Epidermal melanocyte (primary cell): Measurements from ENCODE around the gene MYOF.
"Not testable (repeated sequence)": the region's sequence is repeated elsewhere in the genome, so short reads cannot be mapped to it uniquely, and the experiment has no call there.

ENCODE experiments used
- DNase-seq: peaks from one replicate; pipeline ENCODE4 v3.0.0; 2011; ENCODE audit warnings: low spot score; ENCODE audit not compliant: insufficient read length

MYOF gene

DNA sequence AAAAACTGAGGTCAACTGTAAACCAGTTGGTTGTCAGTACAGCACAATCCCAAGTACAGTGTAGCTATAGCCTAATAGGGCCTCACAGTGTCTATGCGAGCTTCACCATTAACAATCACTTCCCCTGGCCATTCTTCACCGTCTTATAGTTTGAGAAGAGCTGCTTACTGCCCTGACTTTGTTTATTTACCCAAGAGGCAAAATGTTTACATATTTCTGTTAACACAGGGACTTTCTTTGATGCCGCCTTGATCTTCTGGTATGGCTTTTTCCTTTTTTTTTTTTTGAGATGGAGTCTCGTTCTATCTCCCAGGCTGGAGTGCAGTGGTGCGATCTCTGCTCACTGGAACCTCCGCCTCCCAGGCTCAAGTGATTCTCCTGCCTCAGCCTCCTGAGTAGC is 3.3 kb downstream of the MYOF start:
- no peak for DNase-seq

GRCh38 chr10:93476756-93477155 is 5.4 kb downstream of the MYOF start:
- no peak for DNase-seq

GRCh38 chr10:93475871-93476270 is 6.3 kb downstream of the MYOF start:
- no peak for DNase-seq

DNA sequence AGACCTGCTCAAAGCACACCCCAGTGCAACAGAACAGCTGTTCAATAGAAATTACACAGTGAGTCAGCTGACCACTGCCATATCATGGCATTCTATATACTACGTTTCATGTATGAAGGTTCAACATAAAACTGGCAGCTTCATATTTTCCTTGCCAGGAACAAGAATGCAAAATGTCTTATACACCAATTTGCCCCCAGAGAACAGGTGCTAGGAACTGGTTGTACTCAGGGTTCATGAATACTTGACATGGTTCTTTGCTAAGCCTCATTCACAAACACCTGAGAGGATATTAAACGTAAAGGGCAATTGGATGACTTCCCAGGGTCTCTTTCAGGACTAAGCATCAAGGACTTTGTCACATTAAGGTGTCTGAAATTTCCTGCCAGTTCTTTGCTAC is 6.9 kb downstream of the MYOF start:
- DNase-seq = no peak

DNA sequence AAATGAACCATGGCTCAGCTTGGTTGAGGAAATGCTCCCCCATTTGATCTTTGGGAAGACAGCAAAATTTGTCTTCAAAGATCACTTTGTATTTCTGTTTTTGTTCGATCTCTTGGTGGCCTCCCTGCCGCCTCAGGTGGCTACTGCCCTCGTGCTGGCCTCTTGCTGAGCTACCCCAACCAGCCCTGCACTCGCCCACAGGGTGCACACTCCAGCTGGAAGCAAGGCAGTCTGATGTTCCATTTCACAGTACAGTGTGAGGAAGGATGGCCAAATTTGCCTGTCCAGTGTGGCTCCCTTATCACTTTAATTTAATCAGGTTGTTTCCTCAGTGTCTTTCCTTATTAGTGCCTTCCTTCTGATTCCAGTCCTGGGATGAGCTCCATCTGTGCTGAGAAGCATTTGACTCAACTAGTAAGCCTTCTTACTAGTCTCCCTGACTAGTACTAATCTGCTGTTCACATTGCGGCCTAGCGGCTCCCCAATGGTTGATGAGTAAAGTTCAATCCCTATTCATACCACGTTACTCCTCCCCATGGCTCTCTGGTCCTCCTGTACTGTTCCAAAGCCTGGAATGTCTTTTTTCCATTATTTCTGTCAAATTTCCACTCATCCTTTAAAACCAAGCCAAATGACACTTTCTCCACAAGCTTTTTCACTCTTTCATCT is 8.2 kb downstream of the MYOF start:
- DNase-seq = no peak

GRCh38 chr10:93473161-93473560 is 9.0 kb downstream of the MYOF start:
- no peak for DNase-seq

GRCh38 chr10:93471110-93471651 is 11.0 kb downstream of the MYOF start:
- DNase-seq = no peak

- no peak for DNase-seq
Observed at GRCh38 chr10:93469454-93469853, 12.7 kb downstream of the MYOF start.

GRCh38 chr10:93468461-93469213 is 13.5 kb downstream of the MYOF start:
- no peak for DNase-seq

GRCh38 chr10:93467635-93468034 is 14.5 kb downstream of the MYOF start:
- not testable (repeated sequence) for DNase-seq

- peak; percentile 88 for DNase-seq
Observed at GRCh38 chr10:93465806-93466675, 16.1 kb downstream of the MYOF start.

GRCh38 chr10:93464776-93465388 is 17.3 kb downstream of the MYOF start:
- DNase-seq = no peak

DNA sequence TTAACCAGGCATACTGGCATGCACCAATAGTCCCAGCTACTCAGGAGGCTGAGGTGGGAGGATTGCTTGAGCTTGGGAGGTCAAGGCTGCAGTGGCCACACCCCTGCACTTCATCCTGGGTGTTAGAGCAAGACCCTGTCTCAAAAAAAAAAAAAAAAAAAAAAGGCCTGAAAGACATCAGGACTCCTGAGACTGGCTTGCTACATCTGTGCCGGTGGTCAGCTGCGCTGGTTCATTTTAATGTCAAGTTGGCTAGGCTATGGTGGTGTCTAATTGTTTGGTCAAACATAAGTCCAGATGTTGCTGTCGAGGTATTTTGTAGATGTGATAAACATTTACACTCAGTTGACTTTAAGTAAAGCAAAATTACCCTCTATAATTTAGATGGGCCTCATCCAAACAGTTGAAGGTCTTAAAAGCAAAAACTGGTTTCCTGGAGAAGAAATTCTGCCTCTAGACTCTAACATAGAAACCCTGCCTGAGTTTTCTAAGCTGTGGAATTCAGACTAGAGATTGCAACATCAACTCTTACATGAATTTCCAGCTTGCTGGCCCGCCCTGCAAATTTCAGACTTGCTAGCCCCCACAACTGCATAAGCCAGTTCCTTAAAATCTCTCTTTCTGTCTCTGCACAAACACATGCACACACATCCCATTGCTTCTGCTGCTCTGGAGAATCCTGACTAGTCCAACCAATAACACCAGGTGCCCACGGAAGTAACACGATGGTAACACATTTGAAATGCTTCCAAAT is 18.2 kb downstream of the MYOF start:
- no peak for DNase-seq

- DNase-seq = no peak
Observed at GRCh38 chr10:93462881-93463280, 19.3 kb downstream of the MYOF start.

GRCh38 chr10:93462371-93462770 is 19.8 kb downstream of the MYOF start:
- DNase-seq = no peak

DNA sequence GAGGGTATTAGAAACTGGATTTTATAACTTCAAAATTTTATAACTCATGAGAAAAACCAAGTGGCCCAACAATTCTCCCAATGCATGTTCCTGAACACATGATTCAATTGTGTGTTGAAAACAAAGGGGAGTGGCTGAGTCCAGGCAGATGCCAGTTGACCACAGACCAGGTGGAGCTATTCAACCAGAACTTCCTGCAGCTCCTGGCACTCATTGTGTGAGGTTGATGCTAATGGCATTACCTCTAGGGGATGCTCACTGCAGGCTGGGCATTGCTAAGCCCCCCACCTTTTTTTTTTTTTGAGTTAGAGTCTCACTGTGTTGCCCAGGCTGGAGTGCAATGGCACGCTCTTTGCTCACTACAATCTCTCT is 20.3 kb downstream of the MYOF start:
- no peak for DNase-seq

DNA sequence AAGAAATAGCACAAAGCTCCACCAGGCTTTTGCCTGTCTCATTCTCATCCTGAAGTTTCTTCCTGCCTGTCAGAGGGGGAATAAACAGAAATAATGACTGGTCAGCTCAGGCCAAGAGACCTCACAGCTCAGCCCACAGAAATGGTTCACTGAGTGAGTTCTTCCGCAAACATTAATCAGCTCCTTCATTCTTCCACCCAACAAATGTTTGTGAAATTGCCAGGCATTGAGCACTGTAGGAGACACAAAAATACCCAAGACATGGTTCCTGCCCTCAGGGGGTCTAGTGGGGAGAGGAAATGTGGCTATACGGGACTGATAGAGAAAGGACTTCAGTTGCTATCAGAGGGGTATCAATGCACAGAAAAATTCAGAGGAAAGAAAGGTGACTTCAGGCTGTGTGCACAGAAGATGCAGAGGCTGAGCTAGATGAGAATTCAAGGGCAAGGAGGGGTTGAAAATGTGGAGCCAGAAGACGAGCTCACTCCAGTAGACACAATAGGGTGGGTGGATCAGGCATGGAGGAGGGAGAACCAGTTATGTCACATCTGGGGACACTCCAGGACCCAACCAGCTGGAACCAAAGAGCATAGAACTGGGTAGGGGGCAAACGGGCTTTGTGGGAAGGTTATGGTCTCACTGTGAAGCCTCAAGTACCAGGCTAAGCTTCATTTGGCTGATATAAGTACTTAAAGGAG is 20.9 kb downstream of the MYOF start:
- no peak for DNase-seq

DNA sequence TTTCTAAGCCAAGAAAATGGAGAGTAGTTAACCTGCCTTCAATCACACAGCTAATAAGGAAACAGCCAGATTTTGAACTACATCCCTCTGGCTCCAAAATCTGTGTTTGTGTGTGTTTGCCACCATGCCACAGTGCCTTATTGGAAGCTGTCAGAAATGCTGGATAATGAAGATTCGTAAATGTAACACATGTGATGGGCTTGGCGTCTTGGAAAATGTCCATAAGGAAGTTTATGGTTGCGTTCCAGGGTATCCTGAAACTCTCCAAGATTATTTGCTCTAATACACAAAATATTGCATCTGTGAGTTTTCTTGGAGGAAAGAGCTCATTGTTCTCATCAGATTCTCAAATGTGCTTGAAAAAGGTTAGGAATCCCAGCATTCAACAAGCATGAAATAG is 22.7 kb downstream of the MYOF start:
- DNase-seq = no peak

GRCh38 chr10:93458821-93459257 is 23.3 kb downstream of the MYOF start:
- DNase-seq = peak; percentile 81

DNA sequence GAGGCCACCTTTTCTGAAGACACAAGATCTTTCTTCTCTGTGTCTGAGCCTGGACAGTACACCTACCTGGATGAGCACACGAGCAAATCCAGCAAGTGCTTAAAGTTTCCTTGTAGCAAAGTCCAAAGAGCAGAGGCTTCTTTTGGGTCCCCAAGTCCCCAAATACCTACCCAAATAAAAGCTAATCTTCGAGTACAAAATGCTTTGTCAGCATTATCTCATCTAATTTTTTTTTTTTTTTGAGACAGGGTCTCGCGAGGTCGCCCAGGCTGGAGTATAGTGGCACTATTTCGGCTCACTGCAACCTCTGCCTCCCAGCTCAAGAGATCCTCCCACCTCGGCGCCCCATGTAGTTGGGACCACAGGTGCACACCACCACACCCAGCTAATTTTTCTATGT is 24.6 kb downstream of the MYOF start:
- DNase-seq = no peak
